Measurements from ENCODE around the gene RARRES1. TPM values are rescaled to one million over a fixed set of nuclear protein-coding genes. Genes with fewer than 3 reads are reported as not detected.

The RARRES1 gene
- total and polyA plus RNA-seq, 2 experiments from 2014 or later: 0.10 to 0.82 TPM

DNA sequence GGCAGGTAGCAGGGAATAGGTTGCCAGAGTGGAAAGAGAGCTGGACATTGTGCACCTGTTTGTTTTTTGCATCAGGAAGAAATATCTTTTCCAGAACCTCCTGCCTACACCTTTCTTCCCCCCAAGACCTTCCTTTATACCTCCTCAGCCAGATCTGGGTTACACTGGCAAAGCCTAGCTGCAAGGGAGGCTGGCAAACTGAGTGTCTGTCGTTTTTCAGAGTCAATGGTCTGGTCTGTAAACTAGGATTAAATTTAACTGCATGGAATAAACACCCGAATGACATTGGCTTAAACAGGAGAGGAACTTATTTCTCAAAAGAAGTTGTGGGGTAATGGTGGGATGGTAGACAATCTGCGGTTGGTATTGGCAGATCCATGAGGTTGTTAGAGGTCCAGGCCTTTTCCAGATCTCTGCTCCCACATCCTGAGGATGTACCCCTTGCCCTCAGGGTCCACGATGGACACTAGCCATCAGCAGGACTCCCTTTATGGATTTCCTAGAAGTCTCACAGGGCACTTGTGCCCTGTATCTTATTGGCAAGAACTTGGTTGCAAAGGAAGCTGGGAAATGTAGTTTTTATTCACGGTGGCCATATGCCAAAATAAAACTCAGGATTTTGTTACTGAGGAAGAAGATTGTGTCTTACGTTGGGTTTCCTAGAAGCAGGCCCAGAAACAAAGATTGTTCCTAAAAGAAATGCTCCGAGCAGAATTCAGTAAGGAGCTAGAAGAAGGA, 3.2 kb upstream of the RARRES1 start:
- no peak overlapping the region for H3K27ac Mint-ChIP-seq
- H4K20me1 ChIP-seq (replicated peaks; ENCODE audit: insufficient read depth): no peaks in the 10 kb centered on the region

More for the DNA sequence above, 3.2 kb upstream of the RARRES1 start:
- no peaks in the 10 kb centered on the region for H3K9me2 ChIP-seq (ENCODE audit: insufficient read depth)
- peaks cover 5% of the 10 kb centered on the region; the same call in 1 of the 3 replicates for H3K36me3 Mint-ChIP-seq (ENCODE audit: low read depth)
- H3K4me1 Mint-ChIP-seq: no peaks in the 10 kb centered on the region
- no peak overlapping the region for H3K4me3 Mint-ChIP-seq
- H3K79me2 ChIP-seq (replicated peaks; ENCODE audit: insufficient read depth): no peaks in the 10 kb centered on the region
- ATAC-seq (no peak), DNase-seq (ENCODE audit: low spot score) (no peak)
- H3K4me3 ChIP-seq: no peak overlapping the region
- H3K27me3 Mint-ChIP-seq (ENCODE audit: insufficient read depth, low read depth, poor library complexity): peaks cover 16% of the 10 kb centered on the region
- H3K27ac ChIP-seq (ENCODE audit: low read depth): no peak overlapping the region
- no peak for TF ChIP-seq EZH2 (IDR thresholded peaks at IDR 0.05; ENCODE audit: low read depth, unreplicated experiment)
- TF ChIP-seq ZNF331 (CRISPR knock-in tag; IDR thresholded peaks at IDR 0.05; ENCODE audit: low read depth): no peak
- TF ChIP-seq, protein P1, sequence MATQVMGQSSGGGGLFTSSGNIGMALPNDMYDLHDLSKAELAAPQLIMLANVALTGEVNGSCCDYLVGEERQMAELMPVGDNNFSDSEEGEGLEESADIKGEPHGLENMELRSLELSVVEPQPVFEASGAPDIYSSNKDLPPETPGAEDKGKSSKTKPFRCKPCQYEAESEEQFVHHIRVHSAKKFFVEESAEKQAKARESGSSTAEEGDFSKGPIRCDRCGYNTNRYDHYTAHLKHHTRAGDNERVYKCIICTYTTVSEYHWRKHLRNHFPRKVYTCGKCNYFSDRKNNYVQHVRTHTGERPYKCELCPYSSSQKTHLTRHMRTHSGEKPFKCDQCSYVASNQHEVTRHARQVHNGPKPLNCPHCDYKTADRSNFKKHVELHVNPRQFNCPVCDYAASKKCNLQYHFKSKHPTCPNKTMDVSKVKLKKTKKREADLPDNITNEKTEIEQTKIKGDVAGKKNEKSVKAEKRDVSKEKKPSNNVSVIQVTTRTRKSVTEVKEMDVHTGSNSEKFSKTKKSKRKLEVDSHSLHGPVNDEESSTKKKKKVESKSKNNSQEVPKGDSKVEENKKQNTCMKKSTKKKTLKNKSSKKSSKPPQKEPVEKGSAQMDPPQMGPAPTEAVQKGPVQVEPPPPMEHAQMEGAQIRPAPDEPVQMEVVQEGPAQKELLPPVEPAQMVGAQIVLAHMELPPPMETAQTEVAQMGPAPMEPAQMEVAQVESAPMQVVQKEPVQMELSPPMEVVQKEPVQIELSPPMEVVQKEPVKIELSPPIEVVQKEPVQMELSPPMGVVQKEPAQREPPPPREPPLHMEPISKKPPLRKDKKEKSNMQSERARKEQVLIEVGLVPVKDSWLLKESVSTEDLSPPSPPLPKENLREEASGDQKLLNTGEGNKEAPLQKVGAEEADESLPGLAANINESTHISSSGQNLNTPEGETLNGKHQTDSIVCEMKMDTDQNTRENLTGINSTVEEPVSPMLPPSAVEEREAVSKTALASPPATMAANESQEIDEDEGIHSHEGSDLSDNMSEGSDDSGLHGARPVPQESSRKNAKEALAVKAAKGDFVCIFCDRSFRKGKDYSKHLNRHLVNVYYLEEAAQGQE (IDR thresholded peaks at IDR 0.05; ENCODE audit: unreplicated experiment): no peak
- TF ChIP-seq, protein P2, sequence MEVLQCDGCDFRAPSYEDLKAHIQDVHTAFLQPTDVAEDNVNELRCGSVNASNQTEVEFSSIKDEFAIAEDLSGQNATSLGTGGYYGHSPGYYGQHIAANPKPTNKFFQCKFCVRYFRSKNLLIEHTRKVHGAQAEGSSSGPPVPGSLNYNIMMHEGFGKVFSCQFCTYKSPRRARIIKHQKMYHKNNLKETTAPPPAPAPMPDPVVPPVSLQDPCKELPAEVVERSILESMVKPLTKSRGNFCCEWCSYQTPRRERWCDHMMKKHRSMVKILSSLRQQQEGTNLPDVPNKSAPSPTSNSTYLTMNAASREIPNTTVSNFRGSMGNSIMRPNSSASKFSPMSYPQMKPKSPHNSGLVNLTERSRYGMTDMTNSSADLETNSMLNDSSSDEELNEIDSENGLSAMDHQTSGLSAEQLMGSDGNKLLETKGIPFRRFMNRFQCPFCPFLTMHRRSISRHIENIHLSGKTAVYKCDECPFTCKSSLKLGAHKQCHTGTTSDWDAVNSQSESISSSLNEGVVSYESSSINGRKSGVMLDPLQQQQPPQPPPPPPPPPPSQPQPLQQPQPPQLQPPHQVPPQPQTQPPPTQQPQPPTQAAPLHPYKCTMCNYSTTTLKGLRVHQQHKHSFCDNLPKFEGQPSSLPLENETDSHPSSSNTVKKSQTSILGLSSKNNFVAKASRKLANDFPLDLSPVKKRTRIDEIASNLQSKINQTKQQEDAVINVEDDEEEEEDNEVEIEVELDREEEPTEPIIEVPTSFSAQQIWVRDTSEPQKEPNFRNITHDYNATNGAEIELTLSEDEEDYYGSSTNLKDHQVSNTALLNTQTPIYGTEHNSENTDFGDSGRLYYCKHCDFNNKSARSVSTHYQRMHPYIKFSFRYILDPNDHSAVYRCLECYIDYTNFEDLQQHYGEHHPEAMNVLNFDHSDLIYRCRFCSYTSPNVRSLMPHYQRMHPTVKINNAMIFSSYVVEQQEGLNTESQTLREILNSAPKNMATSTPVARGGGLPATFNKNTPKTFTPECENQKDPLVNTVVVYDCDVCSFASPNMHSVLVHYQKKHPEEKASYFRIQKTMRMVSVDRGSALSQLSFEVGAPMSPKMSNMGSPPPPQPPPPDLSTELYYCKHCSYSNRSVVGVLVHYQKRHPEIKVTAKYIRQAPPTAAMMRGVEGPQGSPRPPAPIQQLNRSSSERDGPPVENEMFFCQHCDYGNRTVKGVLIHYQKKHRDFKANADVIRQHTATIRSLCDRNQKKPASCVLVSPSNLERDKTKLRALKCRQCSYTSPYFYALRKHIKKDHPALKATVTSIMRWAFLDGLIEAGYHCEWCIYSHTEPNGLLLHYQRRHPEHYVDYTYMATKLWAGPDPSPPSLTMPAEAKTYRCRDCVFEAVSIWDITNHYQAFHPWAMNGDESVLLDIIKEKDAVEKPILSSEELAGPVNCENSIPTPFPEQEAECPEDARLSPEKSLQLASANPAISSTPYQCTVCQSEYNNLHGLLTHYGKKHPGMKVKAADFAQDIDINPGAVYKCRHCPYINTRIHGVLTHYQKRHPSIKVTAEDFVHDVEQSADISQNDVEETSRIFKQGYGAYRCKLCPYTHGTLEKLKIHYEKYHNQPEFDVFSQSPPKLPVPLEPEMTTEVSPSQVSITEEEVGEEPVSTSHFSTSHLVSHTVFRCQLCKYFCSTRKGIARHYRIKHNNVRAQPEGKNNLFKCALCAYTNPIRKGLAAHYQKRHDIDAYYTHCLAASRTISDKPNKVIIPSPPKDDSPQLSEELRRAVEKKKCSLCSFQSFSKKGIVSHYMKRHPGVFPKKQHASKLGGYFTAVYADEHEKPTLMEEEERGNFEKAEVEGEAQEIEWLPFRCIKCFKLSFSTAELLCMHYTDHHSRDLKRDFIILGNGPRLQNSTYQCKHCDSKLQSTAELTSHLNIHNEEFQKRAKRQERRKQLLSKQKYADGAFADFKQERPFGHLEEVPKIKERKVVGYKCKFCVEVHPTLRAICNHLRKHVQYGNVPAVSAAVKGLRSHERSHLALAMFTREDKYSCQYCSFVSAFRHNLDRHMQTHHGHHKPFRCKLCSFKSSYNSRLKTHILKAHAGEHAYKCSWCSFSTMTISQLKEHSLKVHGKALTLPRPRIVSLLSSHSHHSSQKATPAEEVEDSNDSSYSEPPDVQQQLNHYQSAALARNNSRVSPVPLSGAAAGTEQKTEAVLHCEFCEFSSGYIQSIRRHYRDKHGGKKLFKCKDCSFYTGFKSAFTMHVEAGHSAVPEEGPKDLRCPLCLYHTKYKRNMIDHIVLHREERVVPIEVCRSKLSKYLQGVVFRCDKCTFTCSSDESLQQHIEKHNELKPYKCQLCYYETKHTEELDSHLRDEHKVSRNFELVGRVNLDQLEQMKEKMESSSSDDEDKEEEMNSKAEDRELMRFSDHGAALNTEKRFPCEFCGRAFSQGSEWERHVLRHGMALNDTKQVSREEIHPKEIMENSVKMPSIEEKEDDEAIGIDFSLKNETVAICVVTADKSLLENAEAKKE (CRISPR knock-in tag; IDR thresholded peaks at IDR 0.05): no peak
- peaks cover 7% of the 10 kb centered on the region; the same call in 1 of the 2 replicates for H3K4me1 ChIP-seq (ENCODE audit: insufficient read depth)
- no peak overlapping the region for H2AFZ ChIP-seq
- H3K36me3 ChIP-seq (ENCODE audit: insufficient read depth): no peaks in the 10 kb centered on the region
- H3K27me3 ChIP-seq (ENCODE audit: insufficient read depth): peaks cover 28% of the 10 kb centered on the region
- no peaks in the 10 kb centered on the region for H3F3A ChIP-seq (replicated peaks; ENCODE audit: low read depth)
- peaks cover 4% of the 10 kb centered on the region; the same call in 2 of the 3 replicates for H3K9me3 Mint-ChIP-seq
- no peak overlapping the region for H3K4me2 ChIP-seq

All from GM23338 (cell line).